ENCODE measurements around the gene WFIKKN1. TPM values are rescaled to one million over a fixed set of nuclear protein-coding genes. Genes with fewer than 3 reads are reported as not detected.

Gene WFIKKN1
- total RNA-seq, 1 experiment from 2014 or later: 0.11 TPM

- Histone ChIP-seq H3K9me2 (replicated peaks; ENCODE audit: low read length) (no peaks in the 10 kb centered on the region), H3K79me2 (ENCODE audit: low read length) (peaks cover 13% of the 10 kb centered on the region; the same call in 1 of the 2 replicates), H4K20me1 (ENCODE audit: low read length) (no peaks in the 10 kb centered on the region), H2AFZ (ENCODE audit: low read length) (no peak overlapping the region), H3F3A (ENCODE audit: low read length, unreplicated experiment) (no peaks in the 10 kb centered on the region), H3K9me3 (ENCODE audit: low read length) (no peaks in the 10 kb centered on the region), H3K4me1 (ENCODE audit: insufficient read depth, low read length) (no peaks in the 10 kb centered on the region), H3K9ac (ENCODE audit: low read length) (no peak overlapping the region), H3K36me3 (ENCODE audit: low read depth, low read length) (no peaks in the 10 kb centered on the region), H3K4me2 (ENCODE audit: low read length) (no peak overlapping the region), H3K27me3 (ENCODE audit: low read length) (no peaks in the 10 kb centered on the region), H3K4me3 (ENCODE audit: low read length) (no peak overlapping the region), H3K27ac (ENCODE audit: low read length) (no peak overlapping the region)
- POLR2A ChIA-PET (ENCODE audit: unreplicated experiment): interaction anchor here (0.6 kb wide), 1 partner anchor 402 kb away, joined by 4 read pairs; no protein-coding TSS in a partner anchor
- intact Hi-C loops (cut with micrococcal nuclease): no loop called here
- no TSS peak for BruUV-seq (replicated peaks)
- TF ChIP-seq EZH2phosphoT487 (IDR thresholded peaks at IDR 0.05; ENCODE audit: borderline replicate concordance, low read length) (no peak), EZH2 (IDR thresholded peaks at IDR 0.05; ENCODE audit: low read length, unreplicated experiment) (no peak)
- TF ChIP-seq, protein P1, sequence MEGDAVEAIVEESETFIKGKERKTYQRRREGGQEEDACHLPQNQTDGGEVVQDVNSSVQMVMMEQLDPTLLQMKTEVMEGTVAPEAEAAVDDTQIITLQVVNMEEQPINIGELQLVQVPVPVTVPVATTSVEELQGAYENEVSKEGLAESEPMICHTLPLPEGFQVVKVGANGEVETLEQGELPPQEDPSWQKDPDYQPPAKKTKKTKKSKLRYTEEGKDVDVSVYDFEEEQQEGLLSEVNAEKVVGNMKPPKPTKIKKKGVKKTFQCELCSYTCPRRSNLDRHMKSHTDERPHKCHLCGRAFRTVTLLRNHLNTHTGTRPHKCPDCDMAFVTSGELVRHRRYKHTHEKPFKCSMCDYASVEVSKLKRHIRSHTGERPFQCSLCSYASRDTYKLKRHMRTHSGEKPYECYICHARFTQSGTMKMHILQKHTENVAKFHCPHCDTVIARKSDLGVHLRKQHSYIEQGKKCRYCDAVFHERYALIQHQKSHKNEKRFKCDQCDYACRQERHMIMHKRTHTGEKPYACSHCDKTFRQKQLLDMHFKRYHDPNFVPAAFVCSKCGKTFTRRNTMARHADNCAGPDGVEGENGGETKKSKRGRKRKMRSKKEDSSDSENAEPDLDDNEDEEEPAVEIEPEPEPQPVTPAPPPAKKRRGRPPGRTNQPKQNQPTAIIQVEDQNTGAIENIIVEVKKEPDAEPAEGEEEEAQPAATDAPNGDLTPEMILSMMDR (conservative IDR thresholded peaks at IDR 0.05; ENCODE audit: low read depth, low read length): no peak
- no peak for DNase-seq
- no peak for ATAC-seq
- CTCF ChIA-PET: no interaction called here
Observed at GRCh38 chr16:609316-609715, 21.5 kb upstream of the WFIKKN1 start.

GRCh38 chr16:609984-610383 is 20.8 kb upstream of the WFIKKN1 start:
- Histone ChIP-seq H2AFZ (ENCODE audit: low read length) (no peak overlapping the region), H3K27ac (ENCODE audit: low read length) (no peak overlapping the region), H3F3A (ENCODE audit: low read length, unreplicated experiment) (no peaks in the 10 kb centered on the region), H3K36me3 (ENCODE audit: low read depth, low read length) (no peaks in the 10 kb centered on the region), H4K20me1 (ENCODE audit: low read length) (no peaks in the 10 kb centered on the region), H3K4me1 (ENCODE audit: insufficient read depth, low read length) (no peaks in the 10 kb centered on the region), H3K4me3 (ENCODE audit: low read length) (no peak overlapping the region), H3K9ac (ENCODE audit: low read length) (no peak overlapping the region), H3K9me3 (ENCODE audit: low read length) (no peaks in the 10 kb centered on the region), H3K4me2 (ENCODE audit: low read length) (no peak overlapping the region), H3K9me2 (replicated peaks; ENCODE audit: low read length) (no peaks in the 10 kb centered on the region), H3K79me2 (ENCODE audit: low read length) (peaks cover 8% of the 10 kb centered on the region; the same call in 1 of the 2 replicates), H3K27me3 (ENCODE audit: low read length) (no peaks in the 10 kb centered on the region)
- POLR2A ChIA-PET (ENCODE audit: unreplicated experiment): no interaction called here
- CTCF ChIA-PET: no interaction called here
- DNase-seq (no peak), ATAC-seq (no peak)
- intact Hi-C loops (cut with micrococcal nuclease): no loop called here
- no TSS peak for BruUV-seq (replicated peaks)
- TF ChIP-seq, protein P1 (conservative IDR thresholded peaks at IDR 0.05; ENCODE audit: low read depth, low read length): no peak
- TF ChIP-seq EZH2 (IDR thresholded peaks at IDR 0.05; ENCODE audit: low read length, unreplicated experiment) (no peak), EZH2phosphoT487 (IDR thresholded peaks at IDR 0.05; ENCODE audit: borderline replicate concordance, low read length) (no peak)

DNA sequence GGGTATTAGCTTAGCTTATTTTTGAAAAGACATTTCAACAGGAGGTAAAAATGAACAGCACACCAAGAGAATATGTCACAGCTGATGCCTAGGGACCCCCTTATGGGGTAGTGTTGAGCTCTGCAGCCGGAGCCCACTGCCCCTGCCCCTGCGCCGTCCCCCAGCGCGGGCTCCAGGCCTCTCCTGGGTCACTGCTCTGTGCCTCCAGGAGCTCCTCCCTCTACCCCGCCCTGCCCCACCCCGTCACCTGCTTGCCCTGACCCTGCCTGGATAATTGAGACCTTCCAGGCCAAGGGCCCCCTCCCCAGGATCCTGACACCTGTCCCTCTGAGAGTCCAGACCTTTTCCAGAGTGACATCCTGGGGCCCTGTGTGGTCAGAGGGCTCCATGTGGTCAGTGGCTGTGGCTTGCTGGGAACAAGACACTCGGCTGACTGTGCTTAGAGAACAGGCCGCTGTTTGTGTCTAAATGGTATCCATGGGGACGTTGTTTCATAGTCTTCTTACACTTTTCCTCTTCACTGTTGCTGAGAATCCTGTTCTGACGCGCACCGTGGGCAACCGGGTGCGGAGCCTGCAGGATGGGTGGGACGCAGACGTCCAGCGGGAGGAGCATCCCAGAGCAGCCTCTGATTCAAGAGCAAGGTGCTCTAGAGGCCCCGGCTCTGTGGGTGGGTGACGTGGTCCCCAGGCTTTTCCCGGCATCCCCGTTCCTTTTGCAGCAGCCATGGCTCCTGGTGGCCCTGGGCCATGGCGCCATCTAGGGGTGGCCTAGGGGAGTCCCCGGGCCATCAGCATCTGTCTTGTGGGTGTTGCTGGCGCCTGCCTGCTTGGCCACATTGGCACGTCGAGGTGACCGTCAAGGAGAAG is 20.0 kb upstream of the WFIKKN1 start:
- H3K36me3 ChIP-seq (ENCODE audit: low read depth, low read length): no peaks in the 10 kb centered on the region
- 0 out of 2 replicates have a peak, but pooled peaks cover under 1% of the 10 kb centered on the region for H3K79me2 ChIP-seq (ENCODE audit: low read length)
- ATAC-seq (peak; percentile 24; the same call in 1 of the 2 replicates), DNase-seq (no peak)
- ChIA-PET CTCF (no interaction called here), POLR2A (ENCODE audit: unreplicated experiment) (no interaction called here)
- no peak overlapping the region for H3K4me3 ChIP-seq (ENCODE audit: low read length)
- no TSS peak for BruUV-seq (replicated peaks)
- no peaks in the 10 kb centered on the region for H3K4me1 ChIP-seq (ENCODE audit: insufficient read depth, low read length)
- H3K9me3 ChIP-seq (ENCODE audit: low read length): no peaks in the 10 kb centered on the region
- H3K9ac ChIP-seq (ENCODE audit: low read length): no peak overlapping the region
- no peaks in the 10 kb centered on the region for H3K27me3 ChIP-seq (ENCODE audit: low read length)
- no peaks in the 10 kb centered on the region for H3F3A ChIP-seq (ENCODE audit: low read length, unreplicated experiment)
- TF ChIP-seq EZH2phosphoT487 (IDR thresholded peaks at IDR 0.05; ENCODE audit: borderline replicate concordance, low read length): no peak
- TF ChIP-seq, protein P1 (conservative IDR thresholded peaks at IDR 0.05; ENCODE audit: low read depth, low read length): peak; percentile 57
- H3K27ac ChIP-seq (ENCODE audit: low read length): no peak overlapping the region
- H4K20me1 ChIP-seq (ENCODE audit: low read length): no peaks in the 10 kb centered on the region
- no peak overlapping the region for H3K4me2 ChIP-seq (ENCODE audit: low read length)
- no peaks in the 10 kb centered on the region for H3K9me2 ChIP-seq (replicated peaks; ENCODE audit: low read length)
- intact Hi-C loops (cut with micrococcal nuclease): no loop called here
- no peak overlapping the region for H2AFZ ChIP-seq (ENCODE audit: low read length)
